ENCODE data around the gene HARBI1. TPM values are rescaled to one million over a fixed set of nuclear protein-coding genes. Genes with fewer than 3 reads are reported as not detected.
A peak's percentile ranks its signal among the peaks of the same experiment; 100 is the strongest.

The HARBI1 gene
- total RNA-seq, 1 experiment from 2014 or later: 7.6 TPM

DNA sequence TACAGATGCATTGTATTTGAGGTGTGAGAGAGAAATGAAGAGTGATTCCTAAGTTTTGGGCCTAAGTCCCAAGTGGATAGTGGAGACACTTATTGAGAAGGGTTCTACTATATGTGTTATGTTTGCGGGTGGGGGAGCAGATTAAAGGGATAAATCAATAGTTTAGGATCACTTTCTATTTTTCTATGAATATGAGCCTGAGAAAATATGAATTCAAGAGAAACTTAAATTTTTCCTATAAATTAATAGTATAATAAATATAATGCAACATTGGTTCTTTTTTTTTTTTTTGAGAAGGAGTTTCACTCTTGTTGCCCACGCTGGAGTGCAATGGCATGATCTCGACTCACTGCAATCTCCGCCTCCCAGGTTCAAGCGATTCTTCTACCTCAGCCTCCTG lies 54.5 kb downstream of the HARBI1 start:
- intact Hi-C loops (cut with micrococcal nuclease; ENCODE audit: unreplicated experiment): no loop called here
- POLR2A ChIA-PET: interaction anchor here (0.6 kb wide), 1 partner anchor 317 kb away, joined by 10 read pairs; no protein-coding TSS in a partner anchor
- peaks cover 9% of the 10 kb centered on the region for H3K36me3 Mint-ChIP-seq (ENCODE audit: insufficient read depth, unreplicated experiment)
- H3K4me1 Mint-ChIP-seq (ENCODE audit: low read depth, unreplicated experiment): peaks cover 22% of the 10 kb centered on the region
- DNase-seq: no peak
- H3K9me3 ChIP-seq: no peaks in the 10 kb centered on the region
- peak overlapping the region; percentile 3 for H3K27ac Mint-ChIP-seq (ENCODE audit: unreplicated experiment)
- H3K4me3 Mint-ChIP-seq (ENCODE audit: unreplicated experiment): no peak overlapping the region
- H3K27me3 ChIP-seq (replicated peaks; ENCODE audit: control insufficient read depth, insufficient read depth, low read length): no peaks in the 10 kb centered on the region
- no peak overlapping the region for H3K4me3 ChIP-seq (ENCODE audit: low read depth, low read length)
- CTCF ChIA-PET: no interaction called here
- TF ChIP-seq, protein P1, sequence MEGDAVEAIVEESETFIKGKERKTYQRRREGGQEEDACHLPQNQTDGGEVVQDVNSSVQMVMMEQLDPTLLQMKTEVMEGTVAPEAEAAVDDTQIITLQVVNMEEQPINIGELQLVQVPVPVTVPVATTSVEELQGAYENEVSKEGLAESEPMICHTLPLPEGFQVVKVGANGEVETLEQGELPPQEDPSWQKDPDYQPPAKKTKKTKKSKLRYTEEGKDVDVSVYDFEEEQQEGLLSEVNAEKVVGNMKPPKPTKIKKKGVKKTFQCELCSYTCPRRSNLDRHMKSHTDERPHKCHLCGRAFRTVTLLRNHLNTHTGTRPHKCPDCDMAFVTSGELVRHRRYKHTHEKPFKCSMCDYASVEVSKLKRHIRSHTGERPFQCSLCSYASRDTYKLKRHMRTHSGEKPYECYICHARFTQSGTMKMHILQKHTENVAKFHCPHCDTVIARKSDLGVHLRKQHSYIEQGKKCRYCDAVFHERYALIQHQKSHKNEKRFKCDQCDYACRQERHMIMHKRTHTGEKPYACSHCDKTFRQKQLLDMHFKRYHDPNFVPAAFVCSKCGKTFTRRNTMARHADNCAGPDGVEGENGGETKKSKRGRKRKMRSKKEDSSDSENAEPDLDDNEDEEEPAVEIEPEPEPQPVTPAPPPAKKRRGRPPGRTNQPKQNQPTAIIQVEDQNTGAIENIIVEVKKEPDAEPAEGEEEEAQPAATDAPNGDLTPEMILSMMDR (IDR thresholded peaks at IDR 0.05; ENCODE audit: insufficient read depth in 1 of 2, low read depth in 1 of 2, low read length in 1 of 2, severe bottlenecking in 1 of 2, unreplicated experiment in 1 of 2): no peak
- H3K4me1 ChIP-seq: peaks cover 17% of the 10 kb centered on the region
- H3K9me3 Mint-ChIP-seq (ENCODE audit: unreplicated experiment): no peaks in the 10 kb centered on the region
- no peaks in the 10 kb centered on the region for H3K27me3 Mint-ChIP-seq (ENCODE audit: insufficient read depth, unreplicated experiment)
- BruUV-seq (replicated peaks): no TSS peak
- H3K36me3 ChIP-seq (ENCODE audit: control insufficient read depth, insufficient read depth, low read length): no peaks in the 10 kb centered on the region; the same call in 1 of the 2 replicates

DNA sequence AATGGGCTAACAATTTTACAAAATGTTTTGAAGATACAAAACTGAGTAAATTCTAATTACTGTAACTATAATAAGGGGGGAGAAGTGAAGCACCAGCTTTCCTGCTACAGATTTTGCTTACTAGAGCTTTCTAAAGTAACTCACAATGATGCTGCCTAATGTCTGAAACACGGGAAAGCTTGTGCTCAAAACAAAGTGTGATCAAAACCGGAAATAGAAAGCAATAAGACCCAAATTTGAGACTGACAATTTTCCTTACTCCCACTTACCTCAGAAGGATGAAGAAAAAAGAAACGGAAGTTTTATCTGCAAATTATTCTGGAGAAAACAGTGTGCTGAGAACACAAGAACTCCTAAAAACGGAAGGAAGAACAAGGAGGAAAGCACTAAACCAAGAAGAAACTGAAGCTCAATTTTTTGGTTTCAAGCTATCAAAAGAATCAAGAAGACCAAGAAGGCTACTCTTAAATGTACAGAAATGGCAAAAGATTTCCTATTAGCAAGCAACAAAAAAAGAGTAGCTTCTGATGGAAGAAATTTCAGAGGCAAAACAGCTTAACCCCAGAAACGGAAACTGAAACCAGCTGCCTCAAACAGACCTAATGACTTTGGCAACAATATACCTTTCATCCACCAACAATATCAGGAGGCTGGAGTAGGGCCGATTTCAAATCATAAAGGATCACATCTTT lies 56.6 kb downstream of the HARBI1 start:
- intact Hi-C loops (cut with micrococcal nuclease; ENCODE audit: unreplicated experiment): no loop called here
- peaks cover 30% of the 10 kb centered on the region for H3K4me1 Mint-ChIP-seq (ENCODE audit: low read depth, unreplicated experiment)

DNA sequence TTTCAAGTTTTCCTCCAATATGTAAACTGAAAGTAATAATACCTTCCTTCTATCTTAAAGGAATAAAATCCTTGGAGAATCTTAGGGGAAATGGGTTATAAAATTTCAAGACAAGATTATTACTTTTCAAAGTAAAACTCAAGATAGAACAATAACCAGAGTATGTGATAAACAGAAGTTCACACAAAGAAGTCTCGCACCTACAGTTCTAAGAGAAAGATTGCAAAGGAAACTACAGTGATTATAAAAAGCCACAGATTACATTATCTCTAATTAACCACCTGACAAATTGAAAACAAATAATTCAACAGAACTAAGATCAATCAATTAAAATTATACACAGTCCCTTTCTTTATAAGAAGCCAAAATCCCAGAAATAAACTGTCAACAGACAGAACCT lies 57.2 kb downstream of the HARBI1 start:
- Mint-ChIP-seq H3K36me3 (ENCODE audit: insufficient read depth, unreplicated experiment) (peaks cover 3% of the 10 kb centered on the region), H3K4me3 (ENCODE audit: unreplicated experiment) (no peak overlapping the region), H3K27me3 (ENCODE audit: insufficient read depth, unreplicated experiment) (no peaks in the 10 kb centered on the region), H3K9me3 (ENCODE audit: unreplicated experiment) (no peaks in the 10 kb centered on the region), H3K4me1 (ENCODE audit: low read depth, unreplicated experiment) (peaks cover 36% of the 10 kb centered on the region), H3K27ac (ENCODE audit: unreplicated experiment) (no peak overlapping the region)
- TF ChIP-seq, protein P1 (IDR thresholded peaks at IDR 0.05; ENCODE audit: insufficient read depth in 1 of 2, low read depth in 1 of 2, low read length in 1 of 2, severe bottlenecking in 1 of 2, unreplicated experiment in 1 of 2): no peak
- intact Hi-C loops (cut with micrococcal nuclease; ENCODE audit: unreplicated experiment): no loop called here
- BruUV-seq (replicated peaks): no TSS peak
- ChIA-PET CTCF (no interaction called here), POLR2A (interaction anchor here (1.1 kb wide), 1 partner anchor 34 kb away, joined by 3 read pairs; the partner anchor contains the start of gene AMBRA1)
- no peaks in the 10 kb centered on the region for H3K27me3 ChIP-seq (replicated peaks; ENCODE audit: control insufficient read depth, insufficient read depth, low read length)
- peaks cover 40% of the 10 kb centered on the region for H3K4me1 ChIP-seq
- H3K36me3 ChIP-seq (ENCODE audit: control insufficient read depth, insufficient read depth, low read length): no peaks in the 10 kb centered on the region; the same call in 1 of the 2 replicates
- H3K4me3 ChIP-seq (ENCODE audit: low read depth, low read length): no peak overlapping the region
- DNase-seq: no peak
- no peaks in the 10 kb centered on the region for H3K9me3 ChIP-seq

More for the DNA sequence above, 56.6 kb downstream of the HARBI1 start:
- ChIA-PET CTCF (interaction anchor here (1.0 kb wide), 1 partner anchor 70 kb away, joined by 3 read pairs; no protein-coding TSS in a partner anchor), POLR2A (no interaction called here)
- Histone ChIP-seq H3K27me3 (replicated peaks; ENCODE audit: control insufficient read depth, insufficient read depth, low read length) (no peaks in the 10 kb centered on the region), H3K4me1 (peaks cover 34% of the 10 kb centered on the region), H3K9me3 (no peaks in the 10 kb centered on the region), H3K4me3 (ENCODE audit: low read depth, low read length) (no peak overlapping the region), H3K36me3 (ENCODE audit: control insufficient read depth, insufficient read depth, low read length) (no peaks in the 10 kb centered on the region; the same call in 1 of the 2 replicates)
- Mint-ChIP-seq H3K36me3 (ENCODE audit: insufficient read depth, unreplicated experiment) (no peaks in the 10 kb centered on the region), H3K27me3 (ENCODE audit: insufficient read depth, unreplicated experiment) (no peaks in the 10 kb centered on the region), H3K27ac (ENCODE audit: unreplicated experiment) (peak overlapping the region; percentile 32), H3K4me3 (ENCODE audit: unreplicated experiment) (no peak overlapping the region), H3K9me3 (ENCODE audit: unreplicated experiment) (no peaks in the 10 kb centered on the region)
- BruUV-seq (replicated peaks): no TSS peak
- TF ChIP-seq, protein P1 (IDR thresholded peaks at IDR 0.05; ENCODE audit: insufficient read depth in 1 of 2, low read depth in 1 of 2, low read length in 1 of 2, severe bottlenecking in 1 of 2, unreplicated experiment in 1 of 2): no peak
- DNase-seq: no peak
